Tibial artery (tissue), 4 donors: Measurements from ENCODE around the gene SAMSN1.
"Not testable (repeated sequence)": the region's sequence is repeated elsewhere in the genome, so short reads cannot be mapped to it uniquely, and the experiment has no call there.

ENCODE experiments used
- DNase-seq, 2 donors: peaks; one replicate each; pipeline ENCODE4 v3.0.0-alpha.2; 2019
- H3K27ac ChIP-seq, 2 donors: fragments of 200-600 bp; sonication (generic) in 1 of 2; 1 replicate in 1 of 2; 2 replicates in 1 of 2; pipeline ENCODE4 v1.5.1; 2018 to 2019; ENCODE audit warnings: mild to moderate bottlenecking in 1 of 2
- H3K27me3 ChIP-seq, 2 donors: fragments of 200-600 bp; sonication (generic) in 1 of 2; one replicate each; pipeline versions ENCODE4 v1.5.1 to v1.6.0; 2016 to 2019
- H3K36me3 ChIP-seq, 3 donors: fragments of 200-600 bp; sonication (generic) in 2 of 3; one replicate each; pipeline ENCODE4 v1.5.1; 2016 to 2019; ENCODE audit warnings: mild to moderate bottlenecking in 2 of 3
- H3K4me1 ChIP-seq, 4 donors: fragments of 200-600 bp; sonication (generic) in 2 of 4; 1 replicate in 3 of 4; 2 replicates in 1 of 4; pipeline ENCODE4 v1.5.1; 2016 to 2019
- H3K4me3 ChIP-seq, 2 donors: fragments of 200-600 bp; sonication (generic) in 1 of 2; 1 replicate in 1 of 2; 2 replicates in 1 of 2; pipeline ENCODE4 v1.5.1; 2018 to 2019; ENCODE audit warnings: mild to moderate bottlenecking in 2 of 2
- H3K9me3 ChIP-seq, 3 donors: fragments of 200-600 bp; sonication (generic) in 1 of 3; one replicate each; pipeline ENCODE4 v1.5.1; 2016 to 2019
- CTCF ChIP-seq, 2 experiments: fragments of 200-600 bp in 1 of 2; fragments of 450-650 bp in 1 of 2; IDR thresholded peaks; one replicate each; pipeline ENCODE4 v1.5.1; 2017 to 2019; ENCODE audit warnings: antibody characterized with exemption in 2 of 2, mild to moderate bottlenecking in 1 of 2, moderate library complexity in 1 of 2
- intact Hi-C: fragments of 100-400 bp; cut with DNase I; formaldehyde crosslinking; loops from one replicate; pipeline ENCODE4 v1.15.0; 2023; ENCODE audit warnings: low total_unique reads

Gene SAMSN1

GRCh38 chr21:14495075-14495474 lies 51.0 kb downstream of the SAMSN1 start:
- intact Hi-C loops, result no loop called here
- Histone ChIP-seq H3K9me3 (no peaks in the 10 kb centered on the region), H3K36me3 (no peaks in the 10 kb centered on the region), H3K4me1 (no peaks in the 10 kb centered on the region), H3K27ac (no peak overlapping the region), H3K27me3 (no peaks in the 10 kb centered on the region), H3K4me3 (no peak overlapping the region)
- TF ChIP-seq CTCF (IDR thresholded peaks at IDR 0.05), result no peak
- no peak for DNase-seq

- H3K4me1 ChIP-seq, intact Hi-C loops, H3K9me3 ChIP-seq, DNase-seq, H3K4me3 ChIP-seq, H3K27me3 ChIP-seq, H3K27ac ChIP-seq, H3K36me3 ChIP-seq: not testable (repeated sequence)
These were observed 51.9 kb downstream of the SAMSN1 start for GRCh38 chr21:14494181-14494580.

- Histone ChIP-seq H3K4me3 (no peak overlapping the region), H3K4me1 (no peaks in the 10 kb centered on the region), H3K27ac (no peak overlapping the region), H3K27me3 (no peaks in the 10 kb centered on the region), H3K36me3 (no peaks in the 10 kb centered on the region), H3K9me3 (no peaks in the 10 kb centered on the region)
- no peak for TF ChIP-seq CTCF (IDR thresholded peaks at IDR 0.05)
- intact Hi-C loops, result no loop called here
- no peak for DNase-seq
These were observed 52.4 kb downstream of the SAMSN1 start for GRCh38 chr21:14493731-14494130.

GRCh38 chr21:14492931-14493330 lies 53.2 kb downstream of the SAMSN1 start:
- H3K27me3 ChIP-seq, result no peaks in the 10 kb centered on the region
- no peak overlapping the region for H3K4me3 ChIP-seq
- no peak for DNase-seq
- intact Hi-C loops, result no loop called here
- no peaks in the 10 kb centered on the region for H3K9me3 ChIP-seq
- no peaks in the 10 kb centered on the region for H3K36me3 ChIP-seq
- no peaks in the 10 kb centered on the region for H3K4me1 ChIP-seq
- TF ChIP-seq CTCF (IDR thresholded peaks at IDR 0.05), result no peak
- no peak overlapping the region for H3K27ac ChIP-seq

GRCh38 chr21:14491269-14491681 lies 54.8 kb downstream of the SAMSN1 start:
- intact Hi-C loops, result no loop called here

GRCh38 chr21:14488672-14489204 lies 57.4 kb downstream of the SAMSN1 start:
- no peak for DNase-seq
- Histone ChIP-seq H3K9me3 (no peaks in the 10 kb centered on the region), H3K36me3 (no peaks in the 10 kb centered on the region), H3K27me3 (no peaks in the 10 kb centered on the region), H3K4me1 (no peaks in the 10 kb centered on the region), H3K4me3 (no peak overlapping the region), H3K27ac (no peak overlapping the region)
- intact Hi-C loops, result no loop called here
- no peak for TF ChIP-seq CTCF (IDR thresholded peaks at IDR 0.05)

More at GRCh38 chr21:14491269-14491681, 54.8 kb downstream of the SAMSN1 start:
- H3K36me3 ChIP-seq, result no peaks in the 10 kb centered on the region
- no peak overlapping the region for H3K27ac ChIP-seq
- no peak for DNase-seq
- H3K9me3 ChIP-seq, result no peaks in the 10 kb centered on the region
- H3K27me3 ChIP-seq, result no peaks in the 10 kb centered on the region
- H3K4me1 ChIP-seq, result no peaks in the 10 kb centered on the region
- no peak overlapping the region for H3K4me3 ChIP-seq
- no peak for TF ChIP-seq CTCF (IDR thresholded peaks at IDR 0.05)
